RWPE2 (cell line): Measurements from ENCODE around the gene OTULIN.

Source experiments
- ATAC-seq: fragments of 200-7000 bp; cut with Tn5 transposase; 3 replicates; pipeline ENCODE4 v1.9.1; 2021; ENCODE audit warnings: low read depth
- DNase-seq: peaks from one replicate; pipeline ENCODE4 v3.0.0-alpha.2; 2020; ENCODE audit warnings: low spot score
- H3K27ac ChIP-seq: fragments of 450-650 bp; 2 replicates; pipeline ENCODE4 v1.5.1; 2017; ENCODE audit warnings: mild to moderate bottlenecking; ENCODE audit not compliant: poor library complexity, severe bottlenecking
- H3K27me3 ChIP-seq: fragments of 250-450 bp; sonication (Bioruptor Pico); 2 replicates; pipeline ENCODE4 v1.5.1; 2021; ENCODE audit warnings: mild to moderate bottlenecking, moderate library complexity; ENCODE audit not compliant: insufficient read depth, poor library complexity, severe bottlenecking
- H3K36me3 ChIP-seq: fragments of 250-450 bp; sonication (Bioruptor Pico); 2 replicates; pipeline ENCODE4 v1.5.1; 2020; ENCODE audit warnings: low read depth, mild to moderate bottlenecking, moderate library complexity
- H3K4me1 ChIP-seq: fragments of 250-450 bp; sonication (Bioruptor Pico); 2 replicates; pipeline ENCODE4 v1.5.1; 2021; ENCODE audit warnings: mild to moderate bottlenecking, moderate library complexity; ENCODE audit not compliant: insufficient read depth, poor library complexity, severe bottlenecking
- H3K4me3 ChIP-seq: fragments of 250-450 bp; sonication (Bioruptor Pico); 2 replicates; pipeline ENCODE4 v1.5.1; 2021; ENCODE audit warnings: mild to moderate bottlenecking, moderate library complexity; ENCODE audit not compliant: severe bottlenecking
- H3K9me3 ChIP-seq: fragments of 250-450 bp; sonication (Bioruptor Pico); 2 replicates; pipeline ENCODE4 v1.5.1; 2021; ENCODE audit warnings: mild to moderate bottlenecking, moderate library complexity; ENCODE audit not compliant: severe bottlenecking
- CTCF ChIP-seq: fragments of 450-650 bp; IDR thresholded peaks from one replicate; pipeline ENCODE4 v1.5.1; 2017; ENCODE audit warnings: mild to moderate bottlenecking, moderate library complexity; ENCODE audit not compliant: poor library complexity, severe bottlenecking

The OTULIN gene

GRCh38 chr5:14674983-14675854 lies 10.7 kb downstream of the OTULIN start:
- H3K4me3 ChIP-seq = no peak overlapping the region
- H3K9me3 ChIP-seq = no peaks in the 10 kb centered on the region
- H3K36me3 ChIP-seq = peaks cover 42% of the 10 kb centered on the region
- no peaks in the 10 kb centered on the region for H3K27me3 ChIP-seq
- no peak for ATAC-seq
- peak overlapping the region; percentile 47 for H3K27ac ChIP-seq
- no peak for TF ChIP-seq CTCF
- DNase-seq = no peak
- peaks cover 42% of the 10 kb centered on the region for H3K4me1 ChIP-seq

GRCh38 chr5:14675865-14676300 lies 11.4 kb downstream of the OTULIN start:
- H3K27me3 ChIP-seq = no peaks in the 10 kb centered on the region
- H3K9me3 ChIP-seq = no peaks in the 10 kb centered on the region
- peak overlapping the region; percentile 47 for H3K27ac ChIP-seq
- no peak overlapping the region for H3K4me3 ChIP-seq
- TF ChIP-seq CTCF = no peak
- H3K4me1 ChIP-seq = peaks cover 36% of the 10 kb centered on the region
- ATAC-seq (no peak), DNase-seq (no peak)
- peaks cover 48% of the 10 kb centered on the region for H3K36me3 ChIP-seq

GRCh38 chr5:14676320-14676719 lies 11.8 kb downstream of the OTULIN start:
- Histone ChIP-seq H3K36me3 (peaks cover 50% of the 10 kb centered on the region), H3K9me3 (no peaks in the 10 kb centered on the region), H3K4me3 (no peak overlapping the region), H3K4me1 (peaks cover 31% of the 10 kb centered on the region), H3K27me3 (no peaks in the 10 kb centered on the region), H3K27ac (peak overlapping the region; percentile 47)
- no peak for TF ChIP-seq CTCF
- DNase-seq = peak; percentile 81
- peak; percentile 98 for ATAC-seq

GRCh38 chr5:14678773-14679334 lies 14.3 kb downstream of the OTULIN start:
- H3K27ac ChIP-seq = no peak overlapping the region
- no peak for DNase-seq
- no peaks in the 10 kb centered on the region for H3K27me3 ChIP-seq
- peaks cover 76% of the 10 kb centered on the region for H3K36me3 ChIP-seq
- H3K9me3 ChIP-seq = no peaks in the 10 kb centered on the region
- peaks cover 25% of the 10 kb centered on the region for H3K4me1 ChIP-seq
- ATAC-seq = no peak
- H3K4me3 ChIP-seq = no peak overlapping the region
- TF ChIP-seq CTCF = no peak

GRCh38 chr5:14679595-14679994 lies 15.1 kb downstream of the OTULIN start:
- Histone ChIP-seq H3K27ac (no peak overlapping the region), H3K36me3 (peaks cover 74% of the 10 kb centered on the region), H3K27me3 (no peaks in the 10 kb centered on the region), H3K4me1 (peaks cover 23% of the 10 kb centered on the region), H3K4me3 (no peak overlapping the region), H3K9me3 (no peaks in the 10 kb centered on the region)
- no peak for TF ChIP-seq CTCF
- ATAC-seq (no peak), DNase-seq (no peak)
